Lung (tissue), 12 donors: ENCODE measurements around the gene MSLN. TPM values are rescaled to one million over a fixed set of nuclear protein-coding genes. Genes with fewer than 3 reads are reported as not detected.
"Not testable (repeated sequence)": the region's sequence is repeated elsewhere in the genome, so short reads cannot be mapped to it uniquely, and the experiment has no call there.

Experiments used
- ATAC-seq: fragments of 200-7000 bp; cut with Tn5 transposase; one replicate; pipeline ENCODE4 v1.9.1; 2020; ENCODE audit warnings: moderate number of reproducible peaks; ENCODE audit not compliant: insufficient read depth, low FRiP score
- DNase-seq, 3 donors: peaks; one replicate each; pipeline ENCODE4 v3.0.0-alpha.2; 2013 to 2017
- H3K27ac ChIP-seq, 2 donors: one replicate each; pipeline ENCODE4 v1.5.1; 2013; ENCODE audit warnings: mild to moderate bottlenecking in 2 of 2, moderate library complexity in 2 of 2, control low read depth in 1 of 2, inconsistent platforms in 1 of 2, low read depth in 1 of 2, low read length in 1 of 2
- H3K27me3 ChIP-seq, 3 donors: one replicate each; pipeline ENCODE4 v1.5.1; 2013; ENCODE audit warnings: low read length in 2 of 3; ENCODE audit not compliant: control insufficient read depth in 3 of 3, insufficient read depth in 3 of 3
- H3K36me3 ChIP-seq, 4 donors: one replicate each; pipeline ENCODE4 v1.5.1; 2013; ENCODE audit warnings: low read length in 4 of 4, mild to moderate bottlenecking in 1 of 4, moderate library complexity in 1 of 4; ENCODE audit not compliant: control insufficient read depth in 4 of 4, insufficient read depth in 4 of 4
- H3K4me1 ChIP-seq, 5 donors: one replicate each; pipeline ENCODE4 v1.5.1; 2013; ENCODE audit warnings: low read length in 5 of 5, mild to moderate bottlenecking in 2 of 5, moderate library complexity in 1 of 5; ENCODE audit not compliant: control insufficient read depth in 5 of 5, insufficient read depth in 5 of 5
- H3K4me3 ChIP-seq: one replicate; pipeline ENCODE4 v1.5.1; 2013; ENCODE audit warnings: mild to moderate bottlenecking, control low read depth, moderate library complexity
- H3K9ac ChIP-seq, 2 donors: one replicate each; pipeline ENCODE4 v1.5.1; 2013; ENCODE audit warnings: low read length in 2 of 2, control low read depth in 1 of 2; ENCODE audit not compliant: insufficient read depth in 1 of 2
- H3K9me3 ChIP-seq, 4 donors: one replicate each; pipeline ENCODE4 v1.5.1; 2013; ENCODE audit warnings: low read length in 3 of 4, mild to moderate bottlenecking in 1 of 4, moderate library complexity in 1 of 4; ENCODE audit not compliant: control insufficient read depth in 4 of 4, insufficient read depth in 3 of 4
- CTCF ChIP-seq: IDR thresholded peaks from 2 replicates; pipeline ENCODE4 v1.5.1; 2012; ENCODE audit warnings: mild to moderate bottlenecking; ENCODE audit errors: control extremely low read depth, extremely low read depth
- WGBS, 2 donors: extraction: QIAGEN DNeasy Blood & Tissue Kit; methylation state at CpG; one replicate each; pipeline ENCODE4 v1.1.7; 2013; 5-methylcytosine and 5-hydroxymethylcytosine counted together
- polyA plus RNA-seq, 2 donors: library from polyadenylated mRNA; stranded (reverse); fragments of 200-250 nt; gene quantifications; one replicate each; pipeline ENCODE4 v1.2.1, GENCODE V29; 2013
- total RNA-seq, 2 donors: library from RNA; depleted of rRNA in 1 of 2; stranded (reverse); fragments of >200 nt in 1 of 2; gene quantifications; one replicate each; pipeline ENCODE4 v1.2.1, GENCODE V29; 2014 to 2021
- donor health status: control.
- donor health status: control.
- donor health status: Bipolar disorder and iron deficiency.
- donor health status: healthy.
- donor health status: DM: yes; HTN: yes; CAD: no.

MSLN gene
- total and polyA plus RNA-seq, 4 donors: 98.8 to 155 (median 120) TPM

DNA sequence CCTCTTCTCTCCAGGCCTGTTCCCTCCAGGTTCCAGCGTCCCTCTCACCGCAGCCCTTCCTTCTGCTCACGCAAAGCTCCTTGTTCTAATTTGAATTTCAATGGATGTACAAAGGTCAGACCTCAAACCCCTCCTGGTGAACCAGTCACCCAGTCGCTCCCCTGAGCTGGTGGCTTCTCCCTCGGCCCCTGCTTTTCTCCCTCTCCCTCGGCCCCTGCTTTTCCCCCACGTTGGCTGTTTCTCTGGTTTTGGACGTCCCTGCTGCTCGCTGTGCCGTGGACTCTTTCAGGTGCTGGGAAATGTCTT is 8.6 kb upstream of the MSLN start:
- 49 to 65% methylated on average over 10 of the region's 10 CpGs for WGBS, 2 donors
- no peak for TF ChIP-seq CTCF
- ATAC-seq: no peak

GRCh38 chr16:754121-754607 is 6.4 kb upstream of the MSLN start:
- not testable (repeated sequence) for H3K4me3 ChIP-seq, H3K27ac ChIP-seq, H3K4me1 ChIP-seq, ATAC-seq, H3K9ac ChIP-seq, H3K27me3 ChIP-seq, DNase-seq, H3K36me3 ChIP-seq, H3K9me3 ChIP-seq
- 86 to 87% methylated on average over 11 of the region's 11 CpGs for WGBS, 2 donors

More for the DNA sequence above, 8.6 kb upstream of the MSLN start:
- H3K9me3 ChIP-seq: peaks cover 0 to 3% (median 0%) of the 10 kb centered on the region in 4 donors
- no peaks in the 10 kb centered on the region for H3K27me3 ChIP-seq
- DNase-seq: no peak
- no peak overlapping the region for H3K9ac ChIP-seq
- no peak overlapping the region for H3K4me3 ChIP-seq
- H3K27ac ChIP-seq: no peak overlapping the region
- H3K36me3 ChIP-seq: no peaks in the 10 kb centered on the region
- peaks cover 0 to 3% (median 0%) of the 10 kb centered on the region in 5 donors for H3K4me1 ChIP-seq

GRCh38 chr16:754656-755055 is 5.9 kb upstream of the MSLN start:
- no peak overlapping the region for H3K9ac ChIP-seq
- TF ChIP-seq CTCF: no peak
- DNase-seq (no peak), ATAC-seq (no peak)
- peaks cover 0 to 3% (median 0%) of the 10 kb centered on the region in 4 donors for H3K9me3 ChIP-seq
- no peaks in the 10 kb centered on the region for H3K27me3 ChIP-seq
- no peak overlapping the region for H3K4me3 ChIP-seq
- no peaks in the 10 kb centered on the region for H3K36me3 ChIP-seq
- 12 to 28% methylated on average over 11 of the region's 11 CpGs for whole genome bisulfite sequencing, 2 donors
- H3K27ac ChIP-seq: no peak overlapping the region
- H3K4me1 ChIP-seq: peaks cover 0 to 3% (median 0%) of the 10 kb centered on the region in 5 donors

- no peaks in the 10 kb centered on the region for H3K36me3 ChIP-seq
- H3K9me3 ChIP-seq: peaks cover 0 to 3% (median 0%) of the 10 kb centered on the region in 4 donors
- DNase-seq (no peak), ATAC-seq (no peak)
- H3K27ac ChIP-seq: no peak overlapping the region
- H3K4me1 ChIP-seq: peaks cover 0 to 8% (median 2%) of the 10 kb centered on the region in 5 donors
- H3K9ac ChIP-seq: no peak overlapping the region
- 91 to 93% methylated on average over 5 of the region's 5 CpGs for WGBS, 2 donors
- no peak overlapping the region for H3K4me3 ChIP-seq
- TF ChIP-seq CTCF: no peak
- no peaks in the 10 kb centered on the region for H3K27me3 ChIP-seq
These were observed 4.1 kb upstream of the MSLN start for GRCh38 chr16:756428-756827.
